Fibroblast of lung (primary cell): ENCODE data around the gene VWA7. TPM values are rescaled to one million over a fixed set of nuclear protein-coding genes. Genes with fewer than 3 reads are reported as not detected.
A peak's percentile ranks its signal among the peaks of the same experiment; 100 is the strongest.

Experiments used
- DNase-seq, 2 donors: peaks; one replicate each; pipeline versions ENCODE4 v3.0.0 to v3.0.0-alpha.2; 2010; ENCODE audit warnings: low read depth in 2 of 2
- H2AFZ ChIP-seq: 2 replicates; pipeline ENCODE4 v1.5.1; 2012; ENCODE audit warnings: low read length, control low read depth, inconsistent platforms
- H3K27ac ChIP-seq: 2 replicates; pipeline ENCODE4 v1.5.1; 2011; ENCODE audit warnings: low read length, control low read depth; ENCODE audit not compliant: insufficient read depth
- H3K27me3 ChIP-seq: 2 replicates; pipeline ENCODE4 v1.5.1; 2011; ENCODE audit warnings: mild to moderate bottlenecking, low read length; ENCODE audit not compliant: control insufficient read depth, insufficient read depth
- H3K36me3 ChIP-seq: 2 replicates; pipeline ENCODE4 v1.5.1; 2011; ENCODE audit warnings: low read length; ENCODE audit not compliant: control insufficient read depth, insufficient read depth
- H3K4me1 ChIP-seq: 2 replicates; pipeline ENCODE4 v1.5.1; 2011; ENCODE audit warnings: low read length; ENCODE audit not compliant: control insufficient read depth, insufficient read depth; ENCODE audit errors: extremely low read depth
- H3K4me2 ChIP-seq: 2 replicates; pipeline ENCODE4 v1.5.1; 2011; ENCODE audit warnings: low read length, control low read depth; ENCODE audit not compliant: insufficient read depth; ENCODE audit errors: extremely low read depth
- H3K4me3 ChIP-seq, 4 experiments: fragments of 200-600 bp in 1 of 4; sonication (generic) in 1 of 4; replicated peaks in 1 of 4; 2 replicates each; pipeline ENCODE4 v1.5.1; 2011 to 2016; ENCODE audit warnings: low read length in 4 of 4, low read depth in 3 of 4, mild to moderate bottlenecking in 3 of 4, control low read depth in 2 of 4, inconsistent platforms in 1 of 4, mixed read lengths in 1 of 4; ENCODE audit not compliant: insufficient read depth in 1 of 4; ENCODE audit errors: control extremely low read depth in 1 of 4
- H3K79me2 ChIP-seq: 2 replicates; pipeline ENCODE4 v1.5.1; 2012; ENCODE audit warnings: mild to moderate bottlenecking, low read length, inconsistent platforms; ENCODE audit not compliant: control insufficient read depth, insufficient read depth
- H3K9ac ChIP-seq: 2 replicates; pipeline ENCODE4 v1.5.1; 2011; ENCODE audit warnings: mild to moderate bottlenecking, low read length, control low read depth; ENCODE audit not compliant: insufficient read depth
- H3K9me3 ChIP-seq: 2 replicates; pipeline ENCODE4 v1.5.1; 2012; ENCODE audit warnings: low read depth, low read length; ENCODE audit not compliant: control insufficient read depth, insufficient read depth
- H4K20me1 ChIP-seq: 2 replicates; pipeline ENCODE4 v1.5.1; 2011; ENCODE audit warnings: low read length; ENCODE audit not compliant: control insufficient read depth, insufficient read depth; ENCODE audit errors: extremely low read depth
- CTCF ChIP-seq, 2 donors: IDR thresholded peaks in 1 of 2; conservative IDR thresholded peaks in 1 of 2; 1 replicate in 1 of 2; 2 replicates in 1 of 2; pipeline ENCODE4 v1.5.1; 2011 to 2012; ENCODE audit warnings: low read length in 2 of 2, control low read depth in 1 of 2, inconsistent platforms in 1 of 2, low read depth in 1 of 2, mild to moderate bottlenecking in 1 of 2
- EZH2 ChIP-seq: IDR thresholded peaks from 2 replicates; pipeline ENCODE4 v1.5.1; 2012; ENCODE audit warnings: low read length, control low read depth, mild to moderate bottlenecking; ENCODE audit errors: missing control alignments
- polyA plus RNA-seq, 2 donors: library from polyadenylated mRNA; depleted of rRNA in 1 of 2; stranded (reverse) in 1 of 2; unstranded in 1 of 2; fragments of >200 nt; gene quantifications; 2 replicates each; pipeline ENCODE4 v1.2.1, GENCODE V29; 2011 to 2012; ENCODE audit warnings: missing spikeins in 1 of 2
- total RNA-seq: library from RNA; depleted of rRNA; stranded (reverse); fragments of >200 nt; gene quantifications from 2 replicates; pipeline ENCODE4 v1.2.1, GENCODE V29; 2014

Gene VWA7
- total and polyA plus RNA-seq, 2 donors (not counting 1 experiment from before 2014, with no cell fraction given), result 0.16 to 0.66 TPM

- peak within 1 kb of the TSS; percentile 73 for H3K9ac ChIP-seq
- TF ChIP-seq EZH2 (no peak), CTCF (conservative IDR thresholded peaks at IDR 0.05 in 1 of 2, IDR thresholded peaks at IDR 0.05 in 1 of 2; ENCODE audit: low read depth in 1 of 2, low read length in 2 of 2) (no peak)
- peak within 1 kb of the TSS; percentile 79 for H3K27ac ChIP-seq
- H3K4me3 ChIP-seq, result peak within 1 kb of the TSS; percentile 79 to 91 (median 87)
- peak within 1 kb of the TSS; percentile 86 for H3K4me2 ChIP-seq
- H2AFZ ChIP-seq, result peak within 1 kb of the TSS; percentile 81
- peaks cover 2% of the 10 kb centered on the region for H3K36me3 ChIP-seq
- peaks cover 29% of the 10 kb centered on the region for H3K79me2 ChIP-seq
- peak; percentile 98 to 99 for DNase-seq
- H3K27me3 ChIP-seq, result no peaks in the 10 kb centered on the region
- H3K4me1 ChIP-seq, result peaks cover 22% of the 10 kb centered on the region
- H3K9me3 ChIP-seq, result no peaks in the 10 kb centered on the region
- H4K20me1 ChIP-seq, result no peaks in the 10 kb centered on the region
These were observed 37.3 kb downstream of the VWA7 start, which contains the start of gene MSH5 for GRCh38 chr6:31739639-31740396. Gene MSH5 (plus strand): TSS chr6:31740005. CDS start chr6:31740467, 462 bp downstream.

GRCh38 chr6:31737991-31738979, 38.8 kb downstream of the VWA7 start:
- H4K20me1 ChIP-seq, result no peaks in the 10 kb centered on the region
- TF ChIP-seq CTCF (conservative IDR thresholded peaks at IDR 0.05 in 1 of 2, IDR thresholded peaks at IDR 0.05 in 1 of 2; ENCODE audit: low read depth in 1 of 2, low read length in 2 of 2), result peak; percentile 24 to 34
- no peak for TF ChIP-seq EZH2
- peak overlapping the region; percentile 79 for H3K27ac ChIP-seq
- H2AFZ ChIP-seq, result peak overlapping the region; percentile 42
- H3K36me3 ChIP-seq, result peaks cover 7% of the 10 kb centered on the region
- no peaks in the 10 kb centered on the region for H3K9me3 ChIP-seq
- H3K4me2 ChIP-seq, result peak overlapping the region; percentile 55
- H3K79me2 ChIP-seq, result peaks cover 44% of the 10 kb centered on the region
- peak overlapping the region in 2 of 4 experiments; percentile 17 to 19 for H3K4me3 ChIP-seq
- DNase-seq, result peak; percentile 84 to 87
- H3K9ac ChIP-seq, result no peak overlapping the region
- no peaks in the 10 kb centered on the region for H3K27me3 ChIP-seq
- H3K4me1 ChIP-seq, result peaks cover 31% of the 10 kb centered on the region
